A549 (cell line): Measurements from ENCODE around the gene HPF1. TPM values are rescaled to one million over a fixed set of nuclear protein-coding genes. Genes with fewer than 3 reads are reported as not detected.

Source experiments
- ATAC-seq, 2 experiments: fragments of 200-7000 bp in 1 of 2; fragments of >200 bp in 1 of 2; cut with Nextera tagmentation in 1 of 2; cut with Tn5 transposase in 1 of 2; 3 replicates each; pipeline versions ENCODE4 v1.8.0 to v1.9.1; 2018 to 2020; ENCODE audit warnings: mild to moderate bottlenecking in 1 of 2, moderate library complexity in 1 of 2
- CTCF ChIA-PET: fragments of 300-600 bp; sonication (Branson Sonifier 250); formaldehyde crosslinking; extraction: SDS; loops from one replicate; lab custom pipeline; 2021; ENCODE audit warnings: antibody characterized with exemption, inconsistent platforms; lab: Yijun Ruan, JAX
- POLR2A ChIA-PET: fragments of 350-600 bp; formaldehyde crosslinking; extraction: SDS; loops from one replicate; lab custom pipeline; 2021; ENCODE audit warnings: antibody characterized with exemption, inconsistent platforms; lab: Yijun Ruan, JAX
- DNase-seq, 2 experiments: peaks; one replicate each; pipeline versions ENCODE4 v3.0.0 to v3.0.0-alpha.2; 2011 to 2016; ENCODE audit warnings: low read depth in 1 of 2, low spot score in 1 of 2
- FAIRE-seq: peaks from 2 replicates; lab custom pipeline; 2011; peaks lifted over from hg19 to GRCh38; lab: Jason Lieb, UNC
- H3K27ac ChIP-seq, 2 experiments: fragments of >200 bp; sonication (Bioruptor Twin); formaldehyde crosslinking; 3 replicates each; pipeline ENCODE4 v1.5.1; 2016 to 2017
- H3K4me1 ChIP-seq: fragments of >200 bp; sonication (Bioruptor Twin); formaldehyde crosslinking; 3 replicates; pipeline ENCODE4 v1.6.1; 2016
- H3K4me2 ChIP-seq: fragments of >200 bp; sonication (Bioruptor Twin); formaldehyde crosslinking; 3 replicates; pipeline ENCODE4 v1.6.1; 2016
- H3K4me3 ChIP-seq: fragments of >200 bp; sonication (Bioruptor Twin); formaldehyde crosslinking; 3 replicates; pipeline ENCODE4 v1.5.1; 2016
- H3K9me3 ChIP-seq: fragments of >200 bp; sonication (Bioruptor Twin); formaldehyde crosslinking; 3 replicates; pipeline ENCODE4 v1.6.1; 2016
- BHLHE40 ChIP-seq: IDR thresholded peaks from 2 replicates; pipeline ENCODE4 v1.6.1; 2012; ENCODE audit warnings: low read depth, low read length, inconsistent platforms
- CBX2 ChIP-seq: fragments of 200-600 bp; sonication (generic); IDR thresholded peaks from 2 replicates; pipeline ENCODE4 v1.6.1; 2016; ENCODE audit warnings: low read depth, mild to moderate bottlenecking, borderline replicate concordance
- CBX8 ChIP-seq: fragments of 200-600 bp; sonication (generic); IDR thresholded peaks from 2 replicates; pipeline ENCODE4 v1.6.1; 2016
- CEBPB ChIP-seq, 2 experiments: fragments of >200 bp in 1 of 2; sonication (Bioruptor Twin) in 1 of 2; formaldehyde crosslinking in 1 of 2; IDR thresholded peaks; 2 replicates each; pipeline ENCODE4 v1.6.1; 2012 to 2016
- EP300 ChIP-seq, 2 experiments: fragments of >200 bp; sonication (Bioruptor Twin); formaldehyde crosslinking; IDR thresholded peaks; 2 replicates in 1 of 2; 3 replicates in 1 of 2; pipeline ENCODE4 v1.6.1; 2016 to 2017
- HOXB13 ChIP-seq: fragments of 250-450 bp; sonication (Bioruptor Pico); IDR thresholded peaks from 2 replicates; pipeline ENCODE4 v1.5.0; 2020; ENCODE audit warnings: low read depth, mild to moderate bottlenecking, moderate library complexity
- HOXB5 ChIP-seq: fragments of 250-450 bp; sonication (Bioruptor Pico); IDR thresholded peaks from 2 replicates; pipeline ENCODE4 v1.5.0; 2020; ENCODE audit warnings: mild to moderate bottlenecking, moderate library complexity
- JUN ChIP-seq, 2 experiments: fragments of >200 bp; sonication (Bioruptor Twin); formaldehyde crosslinking; IDR thresholded peaks; 2 replicates in 1 of 2; 3 replicates in 1 of 2; pipeline ENCODE4 v1.6.1; 2016 to 2017
- KDM5A ChIP-seq: fragments of 200-600 bp; sonication (generic); IDR thresholded peaks from 2 replicates; pipeline ENCODE4 v1.6.1; 2016; ENCODE audit warnings: antibody characterized with exemption, mild to moderate bottlenecking
- MAZ ChIP-seq: fragments of 150-350 bp; IDR thresholded peaks from 2 replicates; pipeline ENCODE4 v1.6.1; 2014; ENCODE audit warnings: antibody characterized with exemption, low read depth, low read length, borderline replicate concordance
- MYC ChIP-seq: IDR thresholded peaks from 2 replicates; pipeline ENCODE4 v1.6.1; 2012; ENCODE audit warnings: mild to moderate bottlenecking, inconsistent platforms, low read length, improper control_type of control experiment, borderline replicate concordance
- NFE2L2 ChIP-seq: fragments of 150-350 bp; conservative IDR thresholded peaks from 2 replicates; pipeline ENCODE4 v1.6.1; 2014; ENCODE audit warnings: low read length
- NR3C1 ChIP-seq: fragments of >200 bp; sonication (Bioruptor Twin); formaldehyde crosslinking; IDR thresholded peaks from 3 replicates; pipeline ENCODE4 v1.6.1; 2017
- POLR2A ChIP-seq: IDR thresholded peaks from 2 replicates; pipeline ENCODE4 v1.6.1; 2012; ENCODE audit warnings: mild to moderate bottlenecking, low read length
- POLR2AphosphoS2 ChIP-seq: conservative IDR thresholded peaks from 2 replicates; pipeline ENCODE4 v1.6.1; 2012; ENCODE audit warnings: low read length, improper control_type of control experiment, inconsistent platforms
- RCOR1 ChIP-seq: fragments of 150-350 bp; IDR thresholded peaks from 2 replicates; pipeline ENCODE4 v1.6.1; 2014; ENCODE audit warnings: antibody characterized with exemption, low read length, low read depth
- RFX5 ChIP-seq: fragments of 450-650 bp; IDR thresholded peaks from 2 replicates; pipeline ENCODE4 v1.7.1; 2014; ENCODE audit warnings: antibody characterized with exemption, mild to moderate bottlenecking, moderate library complexity
- SMC3 ChIP-seq: fragments of >200 bp; sonication (Bioruptor Twin); formaldehyde crosslinking; IDR thresholded peaks from 3 replicates; pipeline ENCODE4 v1.6.1; 2018; ENCODE audit warnings: inconsistent platforms
- SREBF2 ChIP-seq: fragments of 450-650 bp; IDR thresholded peaks from 2 replicates; pipeline ENCODE4 v1.6.1; 2014; ENCODE audit warnings: mild to moderate bottlenecking, moderate library complexity
- TFCP2L1 ChIP-seq: fragments of 250-450 bp; sonication (Bioruptor Pico); IDR thresholded peaks from 2 replicates; pipeline ENCODE4 v1.5.0; 2021; ENCODE audit warnings: mild to moderate bottlenecking
- ZC3H11A ChIP-seq: fragments of 450-650 bp; IDR thresholded peaks from 2 replicates; pipeline ENCODE4 v1.6.1; 2014; ENCODE audit warnings: antibody characterized with exemption, mild to moderate bottlenecking
- ZFP36 ChIP-seq: fragments of 450-650 bp; IDR thresholded peaks from 2 replicates; pipeline ENCODE4 v1.6.1; 2014; ENCODE audit warnings: borderline replicate concordance; ENCODE audit not compliant: partially characterized antibody
- ZSCAN20 ChIP-seq: fragments of 250-450 bp; sonication (Bioruptor Pico); IDR thresholded peaks from 2 replicates; pipeline ENCODE4 v1.8.0; 2022; ENCODE audit warnings: mild to moderate bottlenecking, moderate library complexity
- WGBS: methylation state at CpG from one replicate; pipeline ENCODE4 v1.1.6; 2017; ENCODE audit errors: missing lambda C conversion rate; 5-methylcytosine and 5-hydroxymethylcytosine counted together
- polyA plus RNA-seq, 4 experiments: library from polyadenylated mRNA; depleted of rRNA in 3 of 4; stranded (reverse); fragments of >200 nt; fragmentation: RNase III in 1 of 4; extraction: RNeasy Plus Mini Kit Qiagen cat#74134 plus additional on column Dnase treatment in 1 of 4; gene quantifications; 2 replicates in 3 of 4; 3 replicates in 1 of 4; pipeline ENCODE4 v1.2.3, GENCODE V29; 2011 to 2017
- TF ChIP-seq, protein P1 (sequence below): fragments of 450-650 bp; IDR thresholded peaks from 2 replicates; pipeline ENCODE4 v1.6.1; 2014; ENCODE audit warnings: antibody characterized with exemption
- TF ChIP-seq, protein P2 (sequence below): IDR thresholded peaks from 2 replicates; pipeline ENCODE4 v1.6.1; 2012; ENCODE audit warnings: low read depth, borderline replicate concordance
- TF ChIP-seq, protein P3 (sequence below): fragments of >200 bp; sonication (Bioruptor Twin); formaldehyde crosslinking; IDR thresholded peaks from 3 replicates; pipeline ENCODE4 v1.6.1; 2016
- TF ChIP-seq, protein P4 (sequence below): IDR thresholded peaks from 2 replicates; pipeline ENCODE4 v1.6.1; 2012
- TF ChIP-seq, protein P5 (sequence below): fragments of >200 bp; sonication (Bioruptor Twin); formaldehyde crosslinking; IDR thresholded peaks from 3 replicates; pipeline ENCODE4 v1.5.1; 2016

HPF1 gene
- polyA plus RNA-seq, 2 of the 4 experiments (the other 2 are of a cell fraction): 23.4 to 33.7 TPM

DNA sequence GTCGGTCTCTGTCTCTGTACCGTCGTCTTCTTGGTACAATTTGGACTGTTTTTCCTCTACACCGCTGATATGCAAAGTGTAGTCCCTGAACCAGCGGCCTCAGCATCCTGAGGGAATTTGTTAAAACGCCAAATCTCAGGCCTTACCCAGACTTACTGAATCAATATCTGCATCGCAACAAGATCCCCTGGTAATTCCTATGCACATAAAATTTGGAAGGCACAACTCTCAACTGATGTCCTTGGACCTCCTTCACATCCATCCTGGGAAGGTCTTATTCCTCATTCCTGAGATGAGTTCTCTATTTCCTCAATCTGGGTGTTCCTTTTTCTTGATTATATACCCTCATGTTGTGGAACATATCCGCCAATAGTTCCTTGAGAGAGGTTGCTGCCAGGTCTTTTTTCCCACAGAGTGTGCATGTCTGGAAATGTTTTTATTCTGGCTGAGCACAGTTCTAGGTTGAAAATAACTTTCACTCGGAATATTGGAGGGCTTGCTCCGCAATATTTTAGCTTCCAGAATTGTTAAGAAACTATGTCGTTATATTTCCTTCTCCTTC lies 738 bp upstream of the HPF1 start:
- Histone ChIP-seq H3K27ac (no peak overlapping the region), H3K4me1 (peaks cover 6% of the 10 kb centered on the region; the same call in 1 of the 3 replicates), H3K9me3 (no peaks in the 10 kb centered on the region), H3K4me3 (peak overlapping the region; percentile 64), H3K4me2 (peak overlapping the region; percentile 92)
- DNase-seq: no peak
- FAIRE-seq: no peak
- ChIA-PET POLR2A (no interaction called here), CTCF (no interaction called here)
- WGBS: 72% methylated on average over 11 of the region's 11 CpGs
- TF ChIP-seq CBX8 (no peak), POLR2A (no peak), MYC (no peak), RCOR1 (no peak), ZFP36 (no peak), BHLHE40 (no peak), NFE2L2 (no peak), CEBPB (IDR thresholded peaks at IDR 0.05) (no peak), MAZ (no peak), NR3C1 (no peak), ZC3H11A (no peak), HOXB5 (CRISPR knock-in tag) (no peak), EP300 (IDR thresholded peaks at IDR 0.05) (no peak), RFX5 (no peak), TFCP2L1 (CRISPR knock-in tag) (no peak), SREBF2 (no peak), ZSCAN20 (CRISPR knock-in tag) (no peak)
- TF ChIP-seq, protein P1, sequence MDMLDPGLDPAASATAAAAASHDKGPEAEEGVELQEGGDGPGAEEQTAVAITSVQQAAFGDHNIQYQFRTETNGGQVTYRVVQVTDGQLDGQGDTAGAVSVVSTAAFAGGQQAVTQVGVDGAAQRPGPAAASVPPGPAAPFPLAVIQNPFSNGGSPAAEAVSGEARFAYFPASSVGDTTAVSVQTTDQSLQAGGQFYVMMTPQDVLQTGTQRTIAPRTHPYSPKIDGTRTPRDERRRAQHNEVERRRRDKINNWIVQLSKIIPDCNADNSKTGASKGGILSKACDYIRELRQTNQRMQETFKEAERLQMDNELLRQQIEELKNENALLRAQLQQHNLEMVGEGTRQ: no peak
- TF ChIP-seq, protein P2, sequence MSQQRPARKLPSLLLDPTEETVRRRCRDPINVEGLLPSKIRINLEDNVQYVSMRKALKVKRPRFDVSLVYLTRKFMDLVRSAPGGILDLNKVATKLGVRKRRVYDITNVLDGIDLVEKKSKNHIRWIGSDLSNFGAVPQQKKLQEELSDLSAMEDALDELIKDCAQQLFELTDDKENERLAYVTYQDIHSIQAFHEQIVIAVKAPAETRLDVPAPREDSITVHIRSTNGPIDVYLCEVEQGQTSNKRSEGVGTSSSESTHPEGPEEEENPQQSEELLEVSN: no peak
- no peak for ATAC-seq

DNA sequence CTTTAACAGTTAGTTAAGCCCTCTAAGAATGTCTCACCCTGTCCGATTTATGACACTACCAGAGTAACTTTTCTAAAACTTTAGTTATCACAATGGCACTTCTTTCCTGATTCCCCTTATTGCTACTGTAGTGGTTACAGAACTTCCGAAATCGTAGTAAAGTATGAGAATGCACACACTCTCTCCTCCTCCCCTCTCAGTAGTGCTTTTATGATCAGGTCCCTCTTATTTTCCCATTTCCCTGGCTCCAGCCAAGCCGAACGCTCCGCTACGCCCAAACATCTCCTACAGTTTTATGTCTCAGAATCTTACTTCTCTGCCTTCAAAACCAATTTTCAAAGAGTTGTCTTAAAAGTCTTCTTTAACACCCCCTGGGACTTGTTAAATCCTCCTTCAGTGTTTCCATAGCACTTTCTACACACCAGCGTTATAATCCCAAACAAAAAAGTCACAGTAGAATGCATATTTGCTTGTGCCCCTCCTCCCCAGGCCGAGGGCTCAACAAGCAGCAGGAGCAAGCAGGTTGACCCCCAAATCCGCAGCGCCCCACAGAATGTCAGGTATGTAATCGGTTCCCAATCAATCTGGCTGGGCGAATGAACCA lies 671 bp downstream of the HPF1 start:
- ChIA-PET POLR2A (no interaction called here), CTCF (interaction anchor here (0.6 to 0.9 kb wide), 2 partner anchors 53 to 497 kb away, joined by 3 read pairs; no protein-coding TSS in a partner anchor)
- no peaks in the 10 kb centered on the region for H3K9me3 ChIP-seq
- peaks cover 6% of the 10 kb centered on the region; the same call in 1 of the 3 replicates for H3K4me1 ChIP-seq
- no peak for DNase-seq
- H3K4me2 ChIP-seq: peak overlapping the region; percentile 92
- ATAC-seq: peak; percentile 16 to 45; a peak in 4 of 6 replicates
- 7% methylated on average over 13 of the region's 13 CpGs for WGBS
- H3K4me3 ChIP-seq: peak overlapping the region; percentile 64
- H3K27ac ChIP-seq: peak overlapping the region; percentile 69 to 87
- TF ChIP-seq, protein P3, sequence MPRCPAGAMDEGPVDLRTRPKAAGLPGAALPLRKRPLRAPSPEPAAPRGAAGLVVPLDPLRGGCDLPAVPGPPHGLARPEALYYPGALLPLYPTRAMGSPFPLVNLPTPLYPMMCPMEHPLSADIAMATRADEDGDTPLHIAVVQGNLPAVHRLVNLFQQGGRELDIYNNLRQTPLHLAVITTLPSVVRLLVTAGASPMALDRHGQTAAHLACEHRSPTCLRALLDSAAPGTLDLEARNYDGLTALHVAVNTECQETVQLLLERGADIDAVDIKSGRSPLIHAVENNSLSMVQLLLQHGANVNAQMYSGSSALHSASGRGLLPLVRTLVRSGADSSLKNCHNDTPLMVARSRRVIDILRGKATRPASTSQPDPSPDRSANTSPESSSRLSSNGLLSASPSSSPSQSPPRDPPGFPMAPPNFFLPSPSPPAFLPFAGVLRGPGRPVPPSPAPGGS: no peak
- no peak for TF ChIP-seq HOXB13
- TF ChIP-seq SMC3: no peak
- no peak for TF ChIP-seq JUN (IDR thresholded peaks at IDR 0.05)
- no peak for TF ChIP-seq POLR2AphosphoS2
- no peak for TF ChIP-seq SREBF2
- no peak for TF ChIP-seq CBX2
- TF ChIP-seq, protein P4, sequence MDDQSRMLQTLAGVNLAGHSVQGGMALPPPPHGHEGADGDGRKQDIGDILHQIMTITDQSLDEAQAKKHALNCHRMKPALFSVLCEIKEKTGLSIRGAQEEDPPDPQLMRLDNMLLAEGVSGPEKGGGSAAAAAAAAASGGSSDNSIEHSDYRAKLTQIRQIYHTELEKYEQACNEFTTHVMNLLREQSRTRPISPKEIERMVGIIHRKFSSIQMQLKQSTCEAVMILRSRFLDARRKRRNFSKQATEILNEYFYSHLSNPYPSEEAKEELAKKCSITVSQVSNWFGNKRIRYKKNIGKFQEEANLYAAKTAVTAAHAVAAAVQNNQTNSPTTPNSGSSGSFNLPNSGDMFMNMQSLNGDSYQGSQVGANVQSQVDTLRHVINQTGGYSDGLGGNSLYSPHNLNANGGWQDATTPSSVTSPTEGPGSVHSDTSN: no peak
- TF ChIP-seq MYC: no peak
- no peak for TF ChIP-seq KDM5A
- TF ChIP-seq, protein P5, sequence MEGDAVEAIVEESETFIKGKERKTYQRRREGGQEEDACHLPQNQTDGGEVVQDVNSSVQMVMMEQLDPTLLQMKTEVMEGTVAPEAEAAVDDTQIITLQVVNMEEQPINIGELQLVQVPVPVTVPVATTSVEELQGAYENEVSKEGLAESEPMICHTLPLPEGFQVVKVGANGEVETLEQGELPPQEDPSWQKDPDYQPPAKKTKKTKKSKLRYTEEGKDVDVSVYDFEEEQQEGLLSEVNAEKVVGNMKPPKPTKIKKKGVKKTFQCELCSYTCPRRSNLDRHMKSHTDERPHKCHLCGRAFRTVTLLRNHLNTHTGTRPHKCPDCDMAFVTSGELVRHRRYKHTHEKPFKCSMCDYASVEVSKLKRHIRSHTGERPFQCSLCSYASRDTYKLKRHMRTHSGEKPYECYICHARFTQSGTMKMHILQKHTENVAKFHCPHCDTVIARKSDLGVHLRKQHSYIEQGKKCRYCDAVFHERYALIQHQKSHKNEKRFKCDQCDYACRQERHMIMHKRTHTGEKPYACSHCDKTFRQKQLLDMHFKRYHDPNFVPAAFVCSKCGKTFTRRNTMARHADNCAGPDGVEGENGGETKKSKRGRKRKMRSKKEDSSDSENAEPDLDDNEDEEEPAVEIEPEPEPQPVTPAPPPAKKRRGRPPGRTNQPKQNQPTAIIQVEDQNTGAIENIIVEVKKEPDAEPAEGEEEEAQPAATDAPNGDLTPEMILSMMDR: no peak
- no peak for TF ChIP-seq NFE2L2
- TF ChIP-seq, all 56 proteins: peak for 0
- no peak for FAIRE-seq
